Left ventricle myocardium inferior (tissue), 1 donor: Measurements from ENCODE around the gene FAM171A2. TPM values are rescaled to one million over a fixed set of nuclear protein-coding genes. Genes with fewer than 3 reads are reported as not detected.

Source experiments
- DNase-seq: peaks from one replicate; pipeline ENCODE4 v3.0.0-alpha.2; 2020
- H3K27ac ChIP-seq: fragments of 200-600 bp; replicated peaks from 2 replicates; pipeline ENCODE4 v1.8.0; 2021
- H3K27me3 ChIP-seq: fragments of 200-600 bp; 2 replicates; pipeline ENCODE4 v1.8.0; 2021; ENCODE audit warnings: low read depth
- H3K36me3 ChIP-seq: fragments of 200-600 bp; 2 replicates; pipeline ENCODE4 v1.8.0; 2021
- H3K4me1 ChIP-seq: fragments of 200-600 bp; 2 replicates; pipeline ENCODE4 v1.8.0; 2021
- H3K4me3 ChIP-seq: fragments of 200-600 bp; 2 replicates; pipeline ENCODE4 v1.8.0; 2021; ENCODE audit warnings: mild to moderate bottlenecking, moderate library complexity
- H3K9me3 ChIP-seq: fragments of 200-600 bp; replicated peaks from 2 replicates; pipeline ENCODE4 v1.8.0; 2021
- CTCF ChIP-seq: fragments of 200-600 bp; IDR thresholded peaks from 2 replicates; pipeline ENCODE4 v1.8.0; 2021; ENCODE audit warnings: antibody characterized with exemption, mild to moderate bottlenecking, borderline replicate concordance
- intact Hi-C: fragments of 100-400 bp; cut with micrococcal nuclease; formaldehyde crosslinking; loops from one replicate; pipeline ENCODE4 v1.11.0; 2022
- total RNA-seq: library from RNA; stranded (reverse); fragmentation: NEBNext Ultra II Directional; extraction: Animal tissue kit (Norgen Biotek cat#: 25700); gene quantifications from one replicate; pipeline ENCODE4 v1.2.1, GENCODE V29; 2021
- donor health status: DM: no; HTN: yes; CAD: no; lungs with severe emphysema.

FAM171A2 gene
- total RNA-seq, 1 donor from 2014 or later: 0.55 TPM

- no peak for DNase-seq
- H3K27ac ChIP-seq: no peak overlapping the region
- intact Hi-C loops: no loop called here
- TF ChIP-seq CTCF: no peak
- peak overlapping the region; percentile 73 for H3K4me3 ChIP-seq
- H3K9me3 ChIP-seq: no peaks in the 10 kb centered on the region
- no peaks in the 10 kb centered on the region for H3K36me3 ChIP-seq
- H3K4me1 ChIP-seq: peaks cover 21% of the 10 kb centered on the region
- H3K27me3 ChIP-seq: peaks cover 79% of the 10 kb centered on the region
Observed at GRCh38 chr17:44307387-44308186, 56.1 kb downstream of the FAM171A2 start.

- Histone ChIP-seq H3K4me1 (peaks cover 21% of the 10 kb centered on the region), H3K4me3 (no peak overlapping the region), H3K9me3 (no peaks in the 10 kb centered on the region), H3K27ac (no peak overlapping the region), H3K27me3 (peaks cover 71% of the 10 kb centered on the region), H3K36me3 (no peaks in the 10 kb centered on the region)
- intact Hi-C loops: no loop called here
- no peak for DNase-seq
- no peak for TF ChIP-seq CTCF
Observed at GRCh38 chr17:44304651-44305050, 59.0 kb downstream of the FAM171A2 start.

Other genes starting within 250 kb of the FAM171A2 start
- gene HDAC5, start 240.2 kb downstream of the FAM171A2 start, total RNA-seq: 62.6 TPM
- 0.27 TPM for gene HROB, start 221.9 kb downstream of the FAM171A2 start, total RNA-seq
- gene ASB16, start 193.1 kb downstream of the FAM171A2 start, total RNA-seq: 12.9 TPM
- 20.9 TPM for gene TMUB2, start 176.9 kb downstream of the FAM171A2 start, total RNA-seq
- 28.7 TPM for gene ATXN7L3, start 164.0 kb downstream of the FAM171A2 start, total RNA-seq
- gene UBTF, start 144.2 kb downstream of the FAM171A2 start, total RNA-seq: 53.9 TPM
- not detected for gene SLC4A1, start 95.7 kb downstream of the FAM171A2 start, total RNA-seq
- gene RUNDC3A, start 55.3 kb downstream of the FAM171A2 start, total RNA-seq: 0.41 TPM
- 46.7 TPM for gene SLC25A39, start 39.0 kb downstream of the FAM171A2 start, total RNA-seq
- gene GRN, start 18.6 kb downstream of the FAM171A2 start, total RNA-seq: 160 TPM
- gene ITGA2B, start 25.8 kb upstream of the FAM171A2 start, total RNA-seq: 0.91 TPM
- gene GPATCH8, start 139.6 kb upstream of the FAM171A2 start, total RNA-seq: 16.6 TPM
- gene FZD2, start 193.6 kb upstream of the FAM171A2 start, total RNA-seq: 4.0 TPM